Activated CD4-positive, alpha-beta T cell treated with anti-CD3 and anti-CD28 coated beads, Interleukin-10, Interleukin-2, amounts not matched to agents 100 ng/mL and 50 ng/mL, durations not matched to agents 16 hours and 8 hours (primary cell): ENCODE data around the gene NADK2.
"Not testable (repeated sequence)": the region's sequence is repeated elsewhere in the genome, so short reads cannot be mapped to it uniquely, and the experiment has no call there.

ENCODE experiments used
- DNase-seq: peaks from one replicate; pipeline ENCODE4 v3.0.0-alpha.2; 2020

Gene NADK2

DNA sequence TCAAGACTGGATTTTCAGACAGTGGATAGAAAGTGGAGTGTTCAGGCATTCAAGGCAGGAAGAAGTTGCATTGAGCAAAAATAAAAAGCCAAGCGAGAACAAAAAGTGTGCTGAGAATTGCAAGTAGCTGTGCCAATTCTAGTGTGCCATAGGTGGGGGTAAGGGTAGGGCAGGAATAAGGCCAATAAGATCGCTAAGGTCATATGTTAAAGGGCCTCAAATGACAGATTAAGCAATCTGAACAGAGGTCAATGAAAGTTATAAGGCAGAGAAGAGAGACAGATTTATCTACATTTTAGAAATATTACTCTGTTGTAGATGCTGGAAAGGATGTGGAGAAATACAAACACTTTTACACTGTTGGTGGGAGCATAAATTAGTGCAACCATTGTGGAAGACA lies 36.4 kb downstream of the NADK2 start:
- no peak for DNase-seq

DNA sequence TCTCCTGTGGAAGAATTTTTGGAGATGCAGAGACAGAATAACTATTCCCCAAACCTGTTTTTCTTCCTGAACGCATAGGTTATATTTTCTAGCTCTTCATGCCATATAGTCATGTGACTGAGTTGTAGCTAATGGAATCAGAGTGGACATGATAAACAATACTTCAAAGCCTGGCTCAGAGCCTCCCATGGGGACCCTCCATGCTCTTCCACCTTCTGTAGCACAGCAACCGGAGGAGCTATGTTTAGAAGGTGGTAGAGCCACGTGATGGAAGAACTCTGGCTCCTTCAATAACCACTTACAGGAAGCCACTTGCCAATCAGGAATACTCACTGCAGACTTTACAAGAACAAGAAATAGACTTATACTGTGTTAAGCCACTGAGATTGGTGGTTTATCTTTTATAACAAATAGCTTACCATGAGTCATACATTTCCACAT lies 39.2 kb downstream of the NADK2 start:
- no peak for DNase-seq

DNA sequence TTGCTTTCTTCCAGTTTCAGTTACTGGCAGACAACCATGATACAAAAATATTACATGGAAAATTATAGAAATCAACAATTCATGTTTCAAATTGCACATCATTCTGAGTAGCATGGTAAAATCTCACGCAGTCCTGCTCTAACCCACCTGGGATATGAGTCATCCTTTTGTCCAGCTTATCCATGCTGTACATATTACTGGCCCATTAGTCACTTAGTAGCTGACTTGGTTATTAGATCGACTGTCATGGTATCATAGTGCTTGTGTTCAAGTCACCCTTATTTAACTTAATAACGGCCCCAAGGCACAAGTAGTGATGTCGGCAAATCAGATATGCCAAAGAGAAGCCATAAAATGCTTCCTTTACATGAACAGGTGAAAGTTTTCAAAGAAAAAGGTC lies 41.2 kb downstream of the NADK2 start:
- no peak for DNase-seq

DNA sequence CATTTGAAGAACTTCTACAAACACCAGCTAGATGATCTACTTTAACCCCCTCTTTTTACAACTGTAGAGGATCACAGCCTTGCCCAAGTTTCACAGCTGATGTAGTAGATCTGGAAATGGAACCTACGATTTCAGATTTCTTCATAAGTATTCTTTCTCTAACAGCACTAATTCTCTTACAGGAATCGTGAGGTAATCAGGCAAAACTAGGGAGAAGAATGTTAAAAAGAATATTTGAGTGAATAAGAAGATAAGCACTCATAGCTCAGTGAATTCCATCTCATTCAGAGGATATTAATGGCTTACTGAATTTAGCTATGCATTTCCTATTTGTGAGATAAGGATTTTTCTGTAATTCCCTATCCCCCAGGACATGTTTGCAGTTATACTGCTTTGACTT lies 42.1 kb downstream of the NADK2 start:
- no peak for DNase-seq

DNA sequence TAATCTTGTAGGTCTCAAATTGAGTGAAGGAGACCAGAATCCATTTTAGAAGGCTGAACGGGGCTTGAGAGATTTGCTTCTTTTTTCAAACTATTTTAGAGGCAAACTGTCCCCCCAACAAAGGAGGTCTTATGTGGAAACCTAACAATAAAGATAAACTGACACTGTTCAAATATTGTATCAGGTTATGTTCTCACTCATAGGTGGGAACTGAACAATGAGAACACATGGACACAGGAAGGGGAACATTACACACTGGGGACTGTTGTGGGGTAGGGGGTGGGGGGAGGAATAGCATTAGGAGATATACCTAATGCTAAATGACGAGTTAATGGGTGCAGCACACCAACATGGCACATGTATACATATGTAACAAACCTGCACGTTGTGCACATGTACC lies 42.9 kb downstream of the NADK2 start:
- DNase-seq: not testable (repeated sequence)

DNA sequence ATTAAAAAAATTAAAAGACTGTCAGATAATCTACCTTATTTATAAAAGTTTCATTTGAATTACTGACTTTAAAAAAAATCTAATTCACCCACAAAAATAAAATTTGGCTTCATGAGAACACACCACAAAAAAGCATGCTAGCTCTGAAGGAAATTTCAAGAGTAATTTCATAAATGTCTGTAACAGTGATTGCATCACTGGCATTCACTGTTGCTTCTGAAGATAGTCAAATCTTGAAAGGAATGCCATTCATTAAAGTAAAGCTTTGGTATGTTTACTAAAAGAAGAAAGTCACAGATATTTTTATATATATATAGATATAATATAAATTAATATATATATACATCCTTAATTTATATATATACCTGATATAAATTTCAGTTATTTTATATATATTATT lies 43.4 kb downstream of the NADK2 start:
- DNase-seq: no peak

DNA sequence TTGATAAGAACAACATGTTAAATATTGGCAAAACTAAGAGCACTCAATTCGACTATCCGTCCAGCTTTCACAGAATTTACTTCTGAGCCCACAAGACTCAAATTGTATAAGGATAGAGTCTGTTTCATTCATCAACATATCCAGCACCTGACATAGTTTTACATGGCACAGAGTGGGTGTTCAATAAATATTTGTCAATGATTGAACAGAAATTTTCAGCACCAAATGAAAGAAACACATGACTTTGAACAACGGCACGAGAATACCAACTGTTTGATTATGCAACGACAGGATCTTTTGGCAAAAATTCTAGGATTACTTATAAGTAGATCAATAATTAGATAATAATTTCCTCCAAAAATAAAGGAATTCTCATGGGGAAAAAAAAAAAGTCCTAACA lies 48.0 kb downstream of the NADK2 start:
- no peak for DNase-seq

DNA sequence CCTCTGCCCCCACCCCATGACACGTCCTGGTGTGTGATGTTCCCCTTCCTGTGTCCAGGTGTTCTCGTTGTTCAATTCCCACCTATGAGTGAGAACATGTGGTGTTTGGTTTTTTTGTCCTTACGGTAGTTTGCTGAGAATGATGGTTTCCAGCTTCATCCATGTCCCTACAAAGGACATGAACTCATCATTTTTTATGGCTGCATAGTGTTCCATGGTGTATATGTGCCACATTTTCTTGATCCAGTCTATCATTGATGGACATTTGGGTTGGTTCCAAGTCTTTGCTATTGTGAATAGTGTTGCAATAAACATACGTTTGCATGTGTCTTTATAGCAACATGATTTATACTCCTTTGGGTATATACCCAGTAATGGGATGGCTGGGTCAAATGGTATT lies 57.3 kb downstream of the NADK2 start:
- not testable (repeated sequence) for DNase-seq

DNA sequence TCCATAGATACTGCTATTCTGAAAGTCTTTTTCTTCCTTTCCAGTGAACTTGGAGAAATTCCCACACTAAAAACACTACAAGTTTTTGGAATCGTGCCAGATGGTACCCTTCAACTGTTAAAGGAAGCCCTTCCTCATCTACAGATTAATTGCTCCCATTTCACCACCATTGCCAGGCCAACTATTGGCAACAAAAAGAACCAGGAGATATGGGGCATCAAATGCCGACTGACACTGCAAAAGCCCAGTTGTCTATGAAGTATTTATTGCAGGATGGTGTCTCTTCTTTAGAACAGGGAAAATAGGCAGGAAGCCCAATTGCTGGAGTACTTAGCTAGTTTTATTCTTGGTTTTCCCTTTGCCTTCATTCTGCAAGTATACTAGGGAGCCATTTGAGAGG lies 60.0 kb downstream of the NADK2 start:
- DNase-seq: no peak

DNA sequence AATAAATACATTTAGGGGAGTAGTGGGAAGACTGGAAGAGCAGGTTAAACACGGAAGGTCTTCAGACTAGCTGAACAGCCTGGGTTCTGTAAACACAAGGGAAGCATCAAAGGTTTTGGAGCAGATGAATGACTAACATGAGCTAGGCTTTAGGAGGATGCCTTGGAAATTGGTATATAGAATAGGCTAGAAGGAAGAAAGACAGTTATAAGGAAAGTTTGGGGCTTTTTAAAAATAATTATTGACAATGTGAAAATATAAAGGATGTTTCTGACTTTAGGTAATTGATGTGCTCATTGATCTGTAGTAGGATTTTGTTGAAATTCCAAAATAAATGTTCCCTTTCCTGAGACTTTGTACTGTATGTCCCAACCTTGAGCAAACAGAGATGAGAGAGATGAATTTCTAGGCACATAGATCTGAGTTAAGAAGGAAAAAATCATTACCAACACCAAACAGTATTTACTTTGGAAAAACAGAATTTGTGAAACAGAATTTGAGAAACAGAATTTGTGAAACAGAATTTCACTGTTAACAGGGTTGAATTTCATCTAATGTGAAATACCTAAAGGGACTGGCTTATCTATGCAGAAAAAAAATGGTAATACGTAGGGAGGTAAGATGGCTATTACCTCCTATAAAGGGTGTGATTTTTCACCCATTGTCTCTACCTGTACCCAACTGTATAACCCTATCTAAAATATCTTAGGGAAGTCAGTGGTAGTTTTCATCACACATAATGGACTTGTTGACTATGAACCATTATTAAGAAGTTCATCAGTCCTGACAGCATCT lies 61.0 kb downstream of the NADK2 start:
- DNase-seq: no peak

DNA sequence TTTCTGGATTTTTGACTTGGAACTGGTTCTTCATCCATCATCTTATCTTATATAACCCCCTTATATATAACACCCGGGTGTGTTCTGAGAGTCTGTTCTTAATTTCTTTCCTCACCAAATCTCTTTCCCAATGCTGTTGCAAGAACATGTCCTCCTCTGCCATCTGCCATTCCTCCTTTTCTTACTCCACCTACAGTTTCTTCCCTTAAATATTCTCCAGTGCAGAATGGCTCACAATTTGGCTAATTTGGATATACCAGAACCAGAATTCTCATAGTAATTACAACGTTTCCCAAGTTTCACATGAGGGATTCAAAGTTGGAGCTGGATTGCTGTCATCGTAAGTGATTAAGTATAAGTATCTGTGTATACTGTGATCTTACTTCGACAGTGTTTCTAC lies 61.8 kb downstream of the NADK2 start:
- DNase-seq: no peak

DNA sequence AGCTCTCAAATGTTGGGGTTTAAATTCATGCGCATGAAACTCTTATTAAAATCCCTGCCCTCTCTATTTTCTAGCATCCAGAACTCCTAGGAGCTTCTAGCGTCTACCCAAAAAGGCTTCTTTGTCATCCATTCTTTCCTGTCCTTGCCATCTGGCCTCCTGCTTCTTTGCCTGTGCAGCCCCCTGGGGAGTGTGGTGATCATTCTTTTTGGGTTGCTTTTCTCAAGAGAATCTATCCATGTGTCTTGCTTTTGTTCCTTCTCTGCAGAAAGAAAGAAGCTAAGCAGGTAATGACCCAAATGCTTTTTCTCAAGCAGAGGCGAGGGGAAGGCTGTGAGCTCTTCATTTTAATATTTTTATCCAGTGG lies 63.2 kb downstream of the NADK2 start:
- no peak for DNase-seq

DNA sequence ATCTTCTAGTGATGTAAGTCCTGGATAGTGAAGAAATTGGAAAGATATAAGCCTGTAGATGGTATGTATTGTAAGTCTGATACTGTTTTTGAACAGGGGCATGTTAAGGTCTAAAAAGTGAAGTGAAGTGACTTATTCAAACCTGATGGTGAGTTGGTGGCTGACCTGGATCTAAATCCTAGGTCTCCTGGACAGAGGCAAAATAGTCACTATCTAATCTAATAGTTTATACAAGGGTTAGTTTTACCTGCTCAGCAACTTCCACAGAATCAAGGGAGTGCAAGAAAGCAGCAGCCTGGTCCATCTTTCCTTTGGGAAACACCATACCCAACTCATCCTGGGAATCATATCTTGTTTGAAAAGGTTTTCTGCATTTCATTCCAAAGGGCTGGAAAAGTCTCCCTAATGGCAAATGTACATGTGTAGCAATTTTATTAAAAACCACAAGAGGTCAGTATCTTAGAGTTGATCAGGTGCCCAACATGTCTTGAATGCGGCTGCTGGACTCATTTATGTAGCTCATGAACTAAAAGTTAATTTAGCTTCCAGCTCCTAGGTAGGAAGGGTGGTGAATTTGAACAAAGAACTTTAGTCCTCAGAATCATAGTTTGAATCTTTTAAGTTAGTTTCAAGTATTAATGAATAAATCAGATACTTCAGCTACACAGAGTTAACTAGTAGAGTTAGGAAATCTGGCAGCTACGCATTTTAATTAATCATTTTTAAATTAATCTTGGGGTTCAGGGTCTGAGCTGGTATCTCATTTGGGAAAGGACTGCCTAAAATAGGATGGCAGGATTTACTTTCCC lies 63.8 kb downstream of the NADK2 start:
- no peak for DNase-seq

DNA sequence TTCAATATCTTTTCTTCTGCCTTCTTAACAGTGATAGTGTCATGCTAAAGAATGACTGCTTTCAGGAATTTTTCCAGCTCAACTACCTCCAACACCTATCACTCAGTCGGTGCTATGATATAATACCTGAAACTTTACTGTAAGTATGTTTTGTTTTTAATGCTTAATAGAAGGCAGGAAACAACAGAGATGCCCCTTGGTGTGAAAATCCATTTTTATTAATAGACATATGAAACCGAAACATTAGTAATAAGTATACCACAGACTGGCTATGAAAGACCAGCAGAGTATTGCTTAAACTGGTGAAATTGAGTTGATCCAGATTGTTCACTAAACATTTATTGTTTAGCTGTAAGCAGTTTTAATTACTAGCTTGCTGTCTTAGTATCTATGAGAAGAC lies 64.6 kb downstream of the NADK2 start:
- peak; percentile 7 for DNase-seq

DNA sequence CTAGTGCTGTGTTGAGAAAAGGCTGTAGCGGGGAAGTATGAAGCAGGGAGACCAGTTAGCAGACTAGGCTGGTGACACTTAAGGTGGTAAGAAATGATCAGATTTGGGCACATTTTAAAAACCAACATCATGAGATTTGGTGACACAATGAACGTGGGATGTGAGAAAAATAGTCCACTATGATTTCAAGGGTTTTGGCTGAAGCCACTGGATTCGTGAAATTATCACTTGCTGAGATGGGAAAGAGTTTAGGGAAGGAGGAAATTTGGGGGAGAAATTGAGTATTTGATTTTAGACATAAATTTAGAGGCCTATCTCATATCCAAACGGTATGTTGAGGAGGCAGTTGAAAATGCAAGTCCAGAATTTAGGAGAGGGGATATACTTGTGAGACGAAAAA lies 66.7 kb downstream of the NADK2 start:
- DNase-seq: no peak

DNA sequence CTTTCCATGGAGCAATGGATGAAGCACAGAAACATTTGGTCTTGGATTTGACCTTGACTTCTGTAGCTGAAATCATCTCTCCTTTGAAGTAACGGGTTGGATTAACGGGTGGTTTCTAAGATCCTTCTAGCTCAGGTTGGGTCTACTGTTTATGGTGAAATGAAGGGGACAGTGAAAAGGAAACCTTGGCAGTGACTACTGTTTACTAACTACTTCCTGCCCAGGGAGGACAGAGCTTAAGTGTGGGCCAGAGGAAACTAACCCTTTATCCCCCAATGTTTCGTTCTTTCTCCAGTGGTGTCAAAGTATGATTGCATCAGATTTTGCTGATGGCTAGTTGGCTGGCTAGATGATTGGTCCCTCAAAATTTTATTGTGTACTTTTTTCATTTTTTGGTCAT lies 67.6 kb downstream of the NADK2 start:
- no peak for DNase-seq

DNA sequence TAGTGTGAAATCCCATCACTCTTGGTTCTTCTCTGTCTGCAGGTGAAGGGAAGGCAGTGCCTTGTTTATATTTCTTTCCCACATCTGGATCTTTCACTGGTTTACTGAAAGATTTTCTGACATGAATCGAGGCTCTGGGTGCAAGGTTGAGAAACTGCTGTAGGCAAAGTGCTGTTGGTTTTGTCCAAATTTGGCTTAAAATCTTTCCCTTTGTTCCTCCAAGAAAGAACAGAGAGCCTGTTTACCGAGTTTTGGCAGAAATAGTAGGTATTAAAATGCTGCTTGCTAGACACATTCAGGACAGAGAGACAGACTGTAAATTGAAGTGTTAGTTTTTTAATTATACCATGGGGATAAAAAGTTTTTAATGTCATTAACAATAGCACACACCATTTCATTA lies 68.3 kb downstream of the NADK2 start:
- no peak for DNase-seq

DNA sequence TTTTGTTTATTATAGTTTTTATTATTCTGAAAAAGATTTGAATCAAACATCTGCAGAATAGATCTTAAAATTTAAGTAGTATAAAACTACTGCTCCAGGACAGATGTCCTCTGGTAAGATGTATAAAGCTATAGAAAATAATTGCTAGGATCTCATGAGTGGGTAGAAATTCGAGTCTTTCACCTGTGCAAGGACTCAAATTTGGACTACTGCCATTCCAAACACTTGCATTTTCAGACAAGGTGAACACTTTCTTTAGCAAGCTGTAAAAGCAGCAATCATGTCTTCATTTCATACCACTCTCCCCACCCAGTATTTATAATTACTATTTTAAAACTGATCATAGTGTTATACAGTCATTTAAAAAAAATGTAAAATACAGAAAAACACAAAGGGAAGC lies 69.1 kb downstream of the NADK2 start:
- no peak for DNase-seq

DNA sequence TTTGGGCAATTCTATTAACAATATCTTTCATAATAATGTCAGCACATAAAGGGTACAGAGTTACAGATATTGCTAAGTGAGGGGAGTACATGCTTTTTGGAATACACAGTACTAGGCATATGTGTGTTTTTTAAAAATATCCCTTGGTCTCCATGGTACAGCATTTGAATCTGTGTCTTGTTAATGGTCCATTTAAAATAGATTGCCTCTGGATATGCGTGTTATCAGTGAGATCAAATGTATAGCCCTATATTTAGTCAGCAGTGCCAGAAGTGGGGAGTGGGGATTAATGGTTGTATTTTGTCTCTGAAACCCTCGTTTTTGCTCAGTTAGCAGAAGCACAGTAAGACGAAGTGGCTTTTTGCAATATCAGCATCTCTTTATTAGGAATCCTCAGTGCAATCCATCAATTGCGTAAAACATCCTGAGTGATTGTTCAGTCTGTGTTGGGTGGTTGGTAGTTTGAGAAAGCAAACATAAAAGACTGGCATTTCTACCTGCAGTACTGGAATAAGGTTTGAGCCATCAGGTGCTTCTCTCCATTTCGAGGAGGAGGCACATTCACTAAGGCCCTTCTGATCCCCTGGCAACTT lies 70.8 kb downstream of the NADK2 start:
- DNase-seq: no peak

DNA sequence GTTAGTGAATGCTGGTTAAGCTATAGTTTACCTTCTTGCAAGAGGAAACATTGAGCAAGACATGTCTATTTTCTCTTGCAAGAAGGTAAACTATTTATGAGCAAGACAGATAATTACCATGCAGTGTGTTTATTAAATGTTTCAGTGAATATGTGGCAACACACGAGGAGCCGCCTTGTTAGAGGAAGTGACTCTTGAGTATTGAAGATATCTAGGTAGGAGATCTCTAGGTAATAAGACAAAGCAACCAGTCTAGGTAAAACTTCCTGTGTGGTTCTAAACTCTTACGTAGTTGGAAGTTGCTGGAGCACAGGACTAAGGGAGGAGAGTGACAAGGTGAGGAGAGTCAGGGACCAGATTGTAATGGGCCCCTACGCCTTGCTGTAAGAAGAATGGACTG lies 73.0 kb downstream of the NADK2 start:
- DNase-seq: no peak

DNA sequence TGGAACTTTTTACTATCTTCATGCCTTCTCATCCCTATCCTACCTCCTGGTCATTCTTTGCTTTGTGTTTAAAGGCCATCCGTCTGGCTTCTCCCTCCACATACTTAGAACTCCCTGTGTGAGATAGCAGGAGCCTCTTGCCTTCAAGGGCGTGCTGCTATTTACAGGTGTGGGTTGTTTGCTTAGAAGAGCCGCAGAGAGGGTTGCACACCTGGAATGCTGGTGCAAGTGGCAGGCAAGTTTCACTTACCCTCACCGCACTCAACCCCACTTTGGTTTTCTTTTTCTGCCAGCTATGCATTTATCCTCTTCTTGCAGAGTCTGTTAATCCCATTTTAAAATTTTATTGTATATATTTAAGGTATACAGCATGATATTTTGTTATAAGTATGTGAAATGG lies 77.3 kb downstream of the NADK2 start:
- no peak for DNase-seq

DNA sequence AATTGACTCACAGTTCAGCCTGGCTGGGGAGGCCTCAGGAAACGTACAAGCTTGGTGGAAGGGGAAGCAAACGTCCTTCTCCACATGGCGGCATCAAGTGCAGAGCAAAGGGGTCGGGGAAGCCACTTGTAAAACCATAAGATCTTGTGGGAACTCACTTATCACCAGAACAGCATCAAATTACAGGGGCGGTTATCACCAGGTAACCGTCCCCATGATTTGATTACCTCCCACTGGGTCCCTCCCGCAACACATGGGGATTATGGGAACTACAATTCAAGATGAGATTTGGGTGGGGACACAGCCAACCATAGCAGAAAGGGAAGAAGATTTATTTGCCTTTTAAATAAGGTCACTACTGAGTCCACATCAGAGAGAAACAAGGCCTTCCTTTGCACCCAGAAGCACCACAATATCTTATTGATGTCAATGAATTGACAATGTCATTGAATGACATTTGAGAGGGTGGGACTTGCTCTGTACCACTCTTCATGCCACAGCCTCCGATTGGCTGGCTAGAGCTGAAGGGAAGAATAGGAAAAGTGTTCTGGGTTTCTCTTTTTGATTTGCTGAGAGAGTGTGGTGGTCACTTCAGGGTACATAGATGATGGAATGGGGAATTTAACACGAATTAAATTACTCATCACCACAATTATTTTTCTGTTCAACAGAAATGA lies 78.8 kb downstream of the NADK2 start:
- DNase-seq: no peak

DNA sequence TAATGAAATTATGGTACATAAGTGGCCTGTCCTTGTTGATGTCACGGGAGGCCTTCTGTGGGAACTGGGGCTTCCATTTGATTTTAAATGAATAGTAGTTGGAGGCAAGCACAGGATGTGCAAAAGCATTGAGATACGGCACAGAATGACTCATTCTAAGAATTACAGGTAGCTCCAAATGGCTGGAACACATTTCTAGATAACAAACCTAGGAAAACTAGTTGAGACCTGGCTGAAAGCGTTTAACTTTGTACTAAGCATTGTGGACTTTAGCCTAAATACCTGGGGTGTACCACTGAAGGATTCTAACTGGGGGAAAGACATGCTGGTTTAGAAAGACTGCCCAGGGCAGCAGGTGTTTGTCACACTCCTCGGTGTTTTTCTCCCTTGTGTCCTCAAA lies 80.4 kb downstream of the NADK2 start:
- DNase-seq: peak; percentile 18

DNA sequence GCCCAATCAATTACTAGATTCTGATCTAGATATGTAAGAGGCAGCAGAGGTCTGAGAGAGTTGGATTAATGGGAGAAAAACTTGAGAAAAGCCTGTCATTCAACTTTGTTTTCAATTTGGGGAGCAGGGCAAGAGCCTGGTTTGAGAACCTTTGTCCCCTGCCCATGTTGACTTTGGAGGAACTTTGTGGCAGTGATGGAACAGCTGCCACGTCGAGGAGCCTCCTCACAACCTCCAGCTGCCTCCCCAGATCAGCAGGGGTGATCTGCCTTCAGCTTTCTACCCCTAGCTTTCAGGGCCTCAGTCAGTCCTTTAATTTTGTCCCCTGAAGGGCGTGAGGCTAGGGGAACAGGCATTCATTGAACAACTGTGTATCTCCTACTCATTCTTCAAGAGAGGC lies 81.1 kb downstream of the NADK2 start:
- DNase-seq: no peak
